Astrocyte (in vitro differentiated cells and primary cell): ENCODE measurements around the gene NEDD9. TPM values are rescaled to one million over a fixed set of nuclear protein-coding genes. Genes with fewer than 3 reads are reported as not detected.

Experiments used
- DNase-seq: peaks from one replicate; pipeline ENCODE4 v3.0.0-alpha.2; 2010; ENCODE audit warnings: low read depth
- FAIRE-seq: peaks from 2 replicates; lab custom pipeline; 2011; peaks lifted over from hg19 to GRCh38; lab: Jason Lieb, UNC
- H2AFZ ChIP-seq: 2 replicates; pipeline ENCODE4 v1.6.0; 2012; ENCODE audit warnings: low read depth, low read length, inconsistent platforms
- H3K27ac ChIP-seq: 2 replicates; pipeline ENCODE4 v1.5.1; 2011; ENCODE audit warnings: low read depth, low read length, inconsistent platforms
- H3K27me3 ChIP-seq: 2 replicates; pipeline ENCODE4 v1.6.0; 2011; ENCODE audit warnings: low read length, inconsistent platforms; ENCODE audit not compliant: insufficient read depth
- H3K36me3 ChIP-seq: 2 replicates; pipeline ENCODE4 v1.5.1; 2011; ENCODE audit warnings: low read length, inconsistent platforms; ENCODE audit not compliant: insufficient read depth
- H3K4me1 ChIP-seq: 2 replicates; pipeline ENCODE4 v1.5.1; 2011; ENCODE audit warnings: low read length, inconsistent platforms; ENCODE audit not compliant: insufficient read depth
- H3K4me2 ChIP-seq: 2 replicates; pipeline ENCODE4 v1.6.0; 2012; ENCODE audit warnings: low read length, inconsistent platforms
- H3K4me3 ChIP-seq: 2 replicates; pipeline ENCODE4 v1.5.1; 2011; ENCODE audit warnings: low read depth, mild to moderate bottlenecking, low read length, inconsistent platforms; ENCODE audit not compliant: insufficient read depth
- H3K79me2 ChIP-seq: 2 replicates; pipeline ENCODE4 v1.6.0; 2012; ENCODE audit warnings: mild to moderate bottlenecking, low read length, inconsistent platforms; ENCODE audit not compliant: insufficient read depth
- H3K9ac ChIP-seq: 2 replicates; pipeline ENCODE4 v1.6.0; 2012; ENCODE audit warnings: mild to moderate bottlenecking, low read length, inconsistent platforms
- H3K9me3 ChIP-seq: 2 replicates; pipeline ENCODE4 v1.5.1; 2012; ENCODE audit warnings: low read depth, mild to moderate bottlenecking, low read length, inconsistent platforms; ENCODE audit not compliant: insufficient read depth
- H4K20me1 ChIP-seq: 2 replicates; pipeline ENCODE4 v1.6.0; 2012; ENCODE audit warnings: low read length, inconsistent platforms; ENCODE audit not compliant: insufficient read depth
- H3K27ac Mint-ChIP-seq: one replicate; pipeline ENCODE4 v1.8.0; 2021; ENCODE audit warnings: mild to moderate bottlenecking, mixed read lengths; ENCODE audit not compliant: unreplicated experiment
- H3K27me3 Mint-ChIP-seq: one replicate; pipeline ENCODE4 v1.8.0; 2021; ENCODE audit warnings: low read depth, mixed read lengths; ENCODE audit not compliant: unreplicated experiment
- H3K36me3 Mint-ChIP-seq: one replicate; pipeline ENCODE4 v1.8.0; 2021; ENCODE audit warnings: low read depth, mixed read lengths; ENCODE audit not compliant: unreplicated experiment
- H3K4me1 Mint-ChIP-seq: one replicate; pipeline ENCODE4 v1.8.0; 2021; ENCODE audit warnings: low read depth, mixed read lengths; ENCODE audit not compliant: unreplicated experiment
- H3K4me3 Mint-ChIP-seq: one replicate; pipeline ENCODE4 v1.8.0; 2021; ENCODE audit warnings: mild to moderate bottlenecking, moderate library complexity, mixed read lengths; ENCODE audit not compliant: unreplicated experiment
- H3K9me3 Mint-ChIP-seq: one replicate; pipeline ENCODE4 v1.8.0; 2021; ENCODE audit warnings: mild to moderate bottlenecking, mixed read lengths; ENCODE audit not compliant: unreplicated experiment
- CTCF ChIP-seq: IDR thresholded peaks from 2 replicates; pipeline ENCODE4 v1.5.1; 2011; ENCODE audit warnings: low read depth, mild to moderate bottlenecking, inconsistent platforms, low read length, moderate library complexity; ENCODE audit not compliant: insufficient read depth
- EZH2 ChIP-seq: IDR thresholded peaks from 2 replicates; pipeline ENCODE4 v1.6.1; 2012; ENCODE audit warnings: mild to moderate bottlenecking, low read length, inconsistent platforms; ENCODE audit not compliant: insufficient read depth
- total RNA-seq: library from RNA; stranded (reverse); gene quantifications from 2 replicates; pipeline ENCODE4 v1.2.1, GENCODE V29; 2021

Gene NEDD9
- total RNA-seq, 1 donor from 2014 or later, result 39.6 TPM

GRCh38 chr6:11153447-11153846 is 79.0 kb downstream of the NEDD9 start:
- no peak for DNase-seq
- no peaks in the 10 kb centered on the region for H3K79me2 ChIP-seq
- H3K27me3 ChIP-seq, result no peaks in the 10 kb centered on the region
- Mint-ChIP-seq H3K9me3 (no peaks in the 10 kb centered on the region), H3K27ac (no peak overlapping the region), H3K4me3 (no peak overlapping the region), H3K36me3 (peaks cover 1% of the 10 kb centered on the region), H3K4me1 (no peaks in the 10 kb centered on the region), H3K27me3 (no peaks in the 10 kb centered on the region)
- no peak overlapping the region for H3K4me3 ChIP-seq
- no peak overlapping the region for H3K9ac ChIP-seq
- no peak overlapping the region for H3K4me2 ChIP-seq
- H3K27ac ChIP-seq, result no peak overlapping the region
- TF ChIP-seq CTCF, result no peak
- TF ChIP-seq EZH2, result no peak
- no peaks in the 10 kb centered on the region for H3K4me1 ChIP-seq
- no peak overlapping the region for H2AFZ ChIP-seq
- H3K36me3 ChIP-seq, result no peaks in the 10 kb centered on the region
- FAIRE-seq, result no peak
- no peaks in the 10 kb centered on the region for H4K20me1 ChIP-seq
- no peaks in the 10 kb centered on the region for H3K9me3 ChIP-seq

GRCh38 chr6:11152581-11152980 is 79.9 kb downstream of the NEDD9 start:
- no peak overlapping the region for H3K27ac ChIP-seq
- no peak overlapping the region for H3K4me2 ChIP-seq
- no peaks in the 10 kb centered on the region for H4K20me1 ChIP-seq
- H3K4me3 Mint-ChIP-seq, result no peak overlapping the region
- no peaks in the 10 kb centered on the region for H3K4me1 Mint-ChIP-seq
- H3K4me3 ChIP-seq, result no peak overlapping the region
- H3K9me3 ChIP-seq, result no peaks in the 10 kb centered on the region
- DNase-seq (no peak), FAIRE-seq (no peak)
- peaks cover 1% of the 10 kb centered on the region for H3K36me3 Mint-ChIP-seq
- no peaks in the 10 kb centered on the region for H3K36me3 ChIP-seq
- H3K27ac Mint-ChIP-seq, result no peak overlapping the region
- H3K4me1 ChIP-seq, result no peaks in the 10 kb centered on the region
- no peaks in the 10 kb centered on the region for H3K27me3 ChIP-seq
- H3K79me2 ChIP-seq, result no peaks in the 10 kb centered on the region
- TF ChIP-seq CTCF (no peak), EZH2 (no peak)
- no peaks in the 10 kb centered on the region for H3K9me3 Mint-ChIP-seq
- no peak overlapping the region for H3K9ac ChIP-seq
- H3K27me3 Mint-ChIP-seq, result no peaks in the 10 kb centered on the region
- no peak overlapping the region for H2AFZ ChIP-seq

- Mint-ChIP-seq H3K4me1 (no peaks in the 10 kb centered on the region), H3K9me3 (no peaks in the 10 kb centered on the region), H3K27ac (no peak overlapping the region), H3K36me3 (peaks cover 1% of the 10 kb centered on the region), H3K4me3 (no peak overlapping the region), H3K27me3 (no peaks in the 10 kb centered on the region)
- no peaks in the 10 kb centered on the region for H3K4me1 ChIP-seq
- H3K4me3 ChIP-seq, result no peak overlapping the region
- no peak overlapping the region for H3K4me2 ChIP-seq
- H2AFZ ChIP-seq, result no peak overlapping the region
- H3K9me3 ChIP-seq, result no peaks in the 10 kb centered on the region
- FAIRE-seq (no peak), DNase-seq (no peak)
- no peak overlapping the region for H3K9ac ChIP-seq
- no peaks in the 10 kb centered on the region for H3K79me2 ChIP-seq
- H4K20me1 ChIP-seq, result no peaks in the 10 kb centered on the region
- H3K36me3 ChIP-seq, result no peaks in the 10 kb centered on the region
- no peak overlapping the region for H3K27ac ChIP-seq
- H3K27me3 ChIP-seq, result no peaks in the 10 kb centered on the region
- TF ChIP-seq CTCF, result no peak
- no peak for TF ChIP-seq EZH2
Observed at GRCh38 chr6:11151488-11151887, 81.0 kb downstream of the NEDD9 start.
